ENCODE data around the gene CACNG4.

CACNG4 gene

DNA sequence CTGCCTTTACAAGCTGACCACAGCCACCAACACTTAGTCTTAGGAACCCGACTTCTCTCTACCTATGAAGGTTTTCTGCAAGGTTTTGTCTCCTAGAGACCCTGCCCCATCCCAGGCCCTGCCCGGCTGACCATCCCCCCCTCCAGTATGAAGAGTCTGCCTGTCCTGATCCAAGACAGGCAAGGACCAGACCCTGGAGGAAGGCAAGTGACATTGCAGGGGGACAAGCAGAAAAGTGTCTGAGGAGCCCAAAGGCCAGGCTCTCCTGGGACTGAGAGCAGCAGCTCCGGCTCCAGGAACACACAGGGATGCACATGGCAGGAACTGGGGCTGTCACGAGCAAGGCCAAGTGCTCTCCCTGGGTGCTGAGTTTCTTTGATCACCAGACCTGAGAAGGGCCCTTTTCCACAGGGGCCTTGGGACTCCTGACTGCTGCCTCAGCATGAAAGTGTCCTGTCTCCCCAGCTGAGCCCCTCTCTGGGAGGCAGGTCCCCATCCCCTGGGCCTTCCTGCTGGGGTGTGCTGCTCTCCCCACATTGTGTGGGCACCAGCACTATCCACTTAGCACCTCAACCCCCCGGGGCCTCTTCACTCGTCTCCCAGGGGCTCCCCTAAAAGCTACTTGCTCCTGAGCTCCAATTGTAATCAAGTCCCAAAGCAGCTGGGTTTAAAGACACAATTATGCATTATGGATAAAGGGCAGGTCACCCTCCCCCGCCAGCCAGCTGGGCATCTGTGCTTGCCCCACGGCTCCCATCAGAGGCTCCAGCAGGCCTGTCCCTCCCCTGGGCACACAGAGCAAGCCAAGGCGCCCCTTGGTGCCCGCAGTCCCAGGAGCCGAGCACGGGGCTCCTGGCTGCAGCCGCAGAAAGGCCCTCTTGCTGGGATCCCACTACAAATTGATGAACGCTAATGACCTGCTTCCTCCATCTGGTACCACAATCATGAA lies 11.6 kb upstream of the CACNG4 start:
- no peak overlapping the region for H3K4me2 ChIP-seq (ENCODE audit: low read length)
- no peak overlapping the region for H3K4me3 ChIP-seq (ENCODE audit: low read length)
- no peaks in the 10 kb centered on the region for H4K20me1 ChIP-seq (ENCODE audit: control insufficient read depth, insufficient read depth, low read depth, low read length)
- no peak overlapping the region for H3K27ac ChIP-seq (ENCODE audit: low read depth, low read length)
- H3K79me2 ChIP-seq (ENCODE audit: control insufficient read depth, low read length), result no peaks in the 10 kb centered on the region; the same call in 1 of the 2 replicates
- H3K4me1 ChIP-seq (ENCODE audit: control insufficient read depth, low read length), result no peaks in the 10 kb centered on the region
- H3K27me3 ChIP-seq (ENCODE audit: control insufficient read depth, low read length), result peaks cover under 1% of the 10 kb centered on the region; the same call in 1 of the 2 replicates
- no peaks in the 10 kb centered on the region for H3K36me3 ChIP-seq (ENCODE audit: control insufficient read depth, low read length)
- no peaks in the 10 kb centered on the region for H3K9me2 ChIP-seq (replicated peaks; ENCODE audit: control insufficient read depth, low read length)
- H3F3A ChIP-seq (ENCODE audit: control insufficient read depth, insufficient read depth), result no peaks in the 10 kb centered on the region
- no peak for TF ChIP-seq EZH2phosphoT487 (IDR thresholded peaks at IDR 0.05; ENCODE audit: borderline replicate concordance, low read length)
- TF ChIP-seq, protein P1, sequence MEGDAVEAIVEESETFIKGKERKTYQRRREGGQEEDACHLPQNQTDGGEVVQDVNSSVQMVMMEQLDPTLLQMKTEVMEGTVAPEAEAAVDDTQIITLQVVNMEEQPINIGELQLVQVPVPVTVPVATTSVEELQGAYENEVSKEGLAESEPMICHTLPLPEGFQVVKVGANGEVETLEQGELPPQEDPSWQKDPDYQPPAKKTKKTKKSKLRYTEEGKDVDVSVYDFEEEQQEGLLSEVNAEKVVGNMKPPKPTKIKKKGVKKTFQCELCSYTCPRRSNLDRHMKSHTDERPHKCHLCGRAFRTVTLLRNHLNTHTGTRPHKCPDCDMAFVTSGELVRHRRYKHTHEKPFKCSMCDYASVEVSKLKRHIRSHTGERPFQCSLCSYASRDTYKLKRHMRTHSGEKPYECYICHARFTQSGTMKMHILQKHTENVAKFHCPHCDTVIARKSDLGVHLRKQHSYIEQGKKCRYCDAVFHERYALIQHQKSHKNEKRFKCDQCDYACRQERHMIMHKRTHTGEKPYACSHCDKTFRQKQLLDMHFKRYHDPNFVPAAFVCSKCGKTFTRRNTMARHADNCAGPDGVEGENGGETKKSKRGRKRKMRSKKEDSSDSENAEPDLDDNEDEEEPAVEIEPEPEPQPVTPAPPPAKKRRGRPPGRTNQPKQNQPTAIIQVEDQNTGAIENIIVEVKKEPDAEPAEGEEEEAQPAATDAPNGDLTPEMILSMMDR (IDR thresholded peaks at IDR 0.05; ENCODE audit: low read depth, low read length, poor library complexity, severe bottlenecking), result no peak
- H3K9me3 ChIP-seq (ENCODE audit: control insufficient read depth, insufficient read depth, low read length), result no peaks in the 10 kb centered on the region

DNA sequence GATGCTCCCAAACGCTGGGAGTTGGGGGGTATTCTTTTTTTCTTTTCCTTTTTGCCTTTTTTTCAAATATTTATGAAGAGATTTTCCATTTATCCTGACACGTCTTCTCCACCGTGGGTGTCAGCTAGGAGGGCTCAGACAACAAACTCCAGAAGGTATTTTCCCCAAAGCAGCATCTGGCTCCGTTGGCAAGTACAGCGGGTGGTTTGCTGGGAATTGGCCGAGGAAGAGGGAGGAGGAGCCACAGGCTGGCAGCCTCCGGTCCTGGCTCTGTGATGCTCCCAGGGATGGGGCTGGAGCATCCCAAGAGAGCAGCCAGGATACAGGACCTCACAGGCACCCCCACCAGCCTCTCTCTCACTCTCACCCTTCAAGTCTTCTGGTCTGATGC lies 10.9 kb upstream of the CACNG4 start:
- Histone ChIP-seq H3K36me3 (ENCODE audit: control insufficient read depth, low read length) (no peaks in the 10 kb centered on the region), H3K9me3 (ENCODE audit: control insufficient read depth, insufficient read depth, low read length) (no peaks in the 10 kb centered on the region), H3K79me2 (ENCODE audit: control insufficient read depth, low read length) (no peaks in the 10 kb centered on the region; the same call in 1 of the 2 replicates), H3K27me3 (ENCODE audit: control insufficient read depth, low read length) (no peaks in the 10 kb centered on the region), H3K9me2 (replicated peaks; ENCODE audit: control insufficient read depth, low read length) (no peaks in the 10 kb centered on the region), H3F3A (ENCODE audit: control insufficient read depth, insufficient read depth) (no peaks in the 10 kb centered on the region), H3K4me2 (ENCODE audit: low read length) (no peak overlapping the region), H3K4me1 (ENCODE audit: control insufficient read depth, low read length) (no peaks in the 10 kb centered on the region), H3K4me3 (ENCODE audit: low read length) (no peak overlapping the region), H3K27ac (ENCODE audit: low read depth, low read length) (no peak overlapping the region), H4K20me1 (ENCODE audit: control insufficient read depth, insufficient read depth, low read depth, low read length) (no peaks in the 10 kb centered on the region)
- TF ChIP-seq, protein P1 (IDR thresholded peaks at IDR 0.05; ENCODE audit: low read depth, low read length, poor library complexity, severe bottlenecking), result no peak
- TF ChIP-seq EZH2phosphoT487 (IDR thresholded peaks at IDR 0.05; ENCODE audit: borderline replicate concordance, low read length), result no peak

DNA sequence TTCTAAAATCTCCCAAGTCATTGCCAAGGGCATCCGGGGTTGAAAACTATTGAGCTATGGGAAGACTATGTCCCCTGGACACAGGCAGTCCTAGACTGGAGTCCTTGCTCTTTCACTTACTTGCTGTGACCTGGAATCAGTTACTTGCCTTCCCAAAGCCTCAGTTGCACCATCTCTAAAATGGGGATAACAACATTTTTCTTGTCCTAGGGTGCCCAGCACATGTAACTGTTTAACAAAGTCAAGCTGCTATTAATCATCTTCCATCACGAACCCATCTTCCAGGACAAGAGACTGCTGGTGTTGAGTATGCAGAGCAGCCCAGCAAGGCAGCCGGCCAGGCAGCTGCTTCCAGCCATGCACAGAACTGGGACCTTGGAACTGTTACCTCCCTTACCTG lies 9.9 kb upstream of the CACNG4 start:
- no peak overlapping the region for H3K4me2 ChIP-seq (ENCODE audit: low read length)
- no peaks in the 10 kb centered on the region for H3K9me2 ChIP-seq (replicated peaks; ENCODE audit: control insufficient read depth, low read length)
- H3K9me3 ChIP-seq (ENCODE audit: control insufficient read depth, insufficient read depth, low read length), result no peaks in the 10 kb centered on the region
- no peaks in the 10 kb centered on the region for H3F3A ChIP-seq (ENCODE audit: control insufficient read depth, insufficient read depth)
- TF ChIP-seq, protein P1 (IDR thresholded peaks at IDR 0.05; ENCODE audit: low read depth, low read length, poor library complexity, severe bottlenecking), result no peak
- no peaks in the 10 kb centered on the region for H3K4me1 ChIP-seq (ENCODE audit: control insufficient read depth, low read length)
- no peaks in the 10 kb centered on the region for H4K20me1 ChIP-seq (ENCODE audit: control insufficient read depth, insufficient read depth, low read depth, low read length)
- no peak overlapping the region for H3K4me3 ChIP-seq (ENCODE audit: low read length)
- H3K36me3 ChIP-seq (ENCODE audit: control insufficient read depth, low read length), result no peaks in the 10 kb centered on the region
- H3K27ac ChIP-seq (ENCODE audit: low read depth, low read length), result no peak overlapping the region
- H3K79me2 ChIP-seq (ENCODE audit: control insufficient read depth, low read length), result no peaks in the 10 kb centered on the region; the same call in 1 of the 2 replicates
- H3K27me3 ChIP-seq (ENCODE audit: control insufficient read depth, low read length), result no peaks in the 10 kb centered on the region
